HepG2 (cell line): ENCODE data around the gene AUNIP. TPM values are rescaled to one million over a fixed set of nuclear protein-coding genes. Genes with fewer than 3 reads are reported as not detected.

Experiments used
- ATAC-seq: fragments of 200-7000 bp; cut with Tn5 transposase; 3 replicates; pipeline ENCODE4 v1.9.1; 2020; ENCODE audit warnings: mild to moderate bottlenecking, moderate library complexity
- BruUV-seq: library from RNA; stranded (reverse); fragments of 400-500 nt; replicated peaks from 2 replicates; lab custom pipeline; 2021; lab: Mats Ljungman, UMichigan
- CTCF ChIA-PET: fragments of 300-600 bp; formaldehyde crosslinking; extraction: SDS; loops from one replicate; lab custom pipeline; 2021; ENCODE audit warnings: low total read pairs, inconsistent platforms, low intra/inter-chr PET ratio; lab: Yijun Ruan, JAX
- POLR2A ChIA-PET: fragments of 350-600 bp; sonication (Branson Sonifier 250); formaldehyde crosslinking; loops from one replicate; lab custom pipeline; 2020; ENCODE audit warnings: antibody characterized with exemption, inconsistent platforms; lab: Yijun Ruan, JAX
- DNase-seq: peaks from one replicate; pipeline ENCODE4 v3.0.0-alpha.2; 2015; ENCODE audit warnings: low spot score
- FAIRE-seq: peaks from 3 replicates; lab custom pipeline; 2011; peaks lifted over from hg19 to GRCh38; lab: Jason Lieb, UNC
- H2AFZ ChIP-seq: one replicate; pipeline ENCODE4 v1.6.1; 2011; ENCODE audit warnings: low read length, inconsistent platforms
- H3K27ac ChIP-seq: fragments of 300-600 bp; 3 replicates; pipeline ENCODE4 v1.8.0; 2011; ENCODE audit warnings: mixed run types, mild to moderate bottlenecking, mixed read lengths, low read length, inconsistent platforms; ENCODE audit not compliant: insufficient read depth; ENCODE audit errors: extremely low read length
- H3K27me3 ChIP-seq, 2 experiments: fragments of 200-600 bp in 1 of 2; 2 replicates in 1 of 2; 3 replicates in 1 of 2; pipeline versions ENCODE4 v1.6.0 to v1.8.0; 2011; ENCODE audit warnings: low read length in 2 of 2, mild to moderate bottlenecking in 2 of 2, moderate library complexity in 2 of 2, inconsistent platforms in 1 of 2; ENCODE audit not compliant: insufficient read depth in 2 of 2, control insufficient read depth in 1 of 2
- H3K36me3 ChIP-seq, 2 experiments: fragments of 200-600 bp in 1 of 2; replicated peaks in 1 of 2; 2 replicates in 1 of 2; 3 replicates in 1 of 2; pipeline versions ENCODE4 v1.5.1 to v1.8.0; 2011; ENCODE audit warnings: low read length in 2 of 2, inconsistent platforms in 1 of 2; ENCODE audit not compliant: insufficient read depth in 2 of 2, control insufficient read depth in 1 of 2
- H3K4me1 ChIP-seq: 2 replicates; pipeline ENCODE4 v1.5.1; 2012; ENCODE audit warnings: low read length, inconsistent platforms; ENCODE audit not compliant: insufficient read depth
- H3K4me2 ChIP-seq: 2 replicates; pipeline ENCODE4 v1.6.0; 2011; ENCODE audit warnings: low read depth, low read length, inconsistent platforms
- H3K4me3 ChIP-seq, 3 experiments: fragments of 200-600 bp in 1 of 3; sonication (generic), shearing (Covaris generic) in 1 of 3; replicated peaks in 1 of 3; 2 replicates each; pipeline ENCODE4 v1.5.1; 2011 to 2016; ENCODE audit warnings: low read length in 3 of 3, inconsistent platforms in 2 of 3, low read depth in 2 of 3, mild to moderate bottlenecking in 2 of 3, control low read depth in 1 of 3, mixed read lengths in 1 of 3; ENCODE audit not compliant: insufficient read depth in 1 of 3
- H3K79me2 ChIP-seq: one replicate; pipeline ENCODE4 v1.6.1; 2011; ENCODE audit warnings: low read length, inconsistent platforms; ENCODE audit not compliant: insufficient read depth
- H3K9ac ChIP-seq: 2 replicates; pipeline ENCODE4 v1.6.0; 2011; ENCODE audit warnings: mild to moderate bottlenecking, low read depth, low read length, inconsistent platforms; ENCODE audit not compliant: insufficient read depth
- H3K9me3 ChIP-seq: 2 replicates; pipeline ENCODE4 v1.5.1; 2012; ENCODE audit warnings: mild to moderate bottlenecking, low read length
- H4K20me1 ChIP-seq: 2 replicates; pipeline ENCODE4 v1.6.0; 2011; ENCODE audit warnings: inconsistent platforms, mild to moderate bottlenecking, low read length, moderate library complexity; ENCODE audit not compliant: insufficient read depth
- CREB1 ChIP-seq, 2 experiments: fragments of 450-650 bp in 1 of 2; IDR thresholded peaks; 2 replicates each; pipeline ENCODE4 v1.6.1; 2016 to 2017; ENCODE audit warnings: control low read depth in 1 of 2, mild to moderate bottlenecking in 1 of 2, missing compliant biosample characterization in 1 of 2, missing genetic modification characterization in 1 of 2
- FOSL2 ChIP-seq: sonication (generic); formaldehyde crosslinking; IDR thresholded peaks from 2 replicates; pipeline ENCODE4 v1.4.0; 2020; ENCODE audit warnings: missing genetic modification reagents
- FOXK1 ChIP-seq: sonication (generic); formaldehyde crosslinking; IDR thresholded peaks from 2 replicates; pipeline ENCODE4 v1.4.0; 2020; ENCODE audit warnings: low read depth, missing genetic modification reagents, borderline replicate concordance
- HMG20A ChIP-seq: IDR thresholded peaks from 2 replicates; pipeline ENCODE4 v1.6.1; 2016; ENCODE audit warnings: borderline replicate concordance
- MAFF ChIP-seq: IDR thresholded peaks from 2 replicates; pipeline ENCODE4 v1.6.1; 2011; ENCODE audit warnings: low read depth, low read length, improper control_type of control experiment
- MAFK ChIP-seq, 2 experiments: IDR thresholded peaks in 1 of 2; conservative IDR thresholded peaks in 1 of 2; 2 replicates each; pipeline ENCODE4 v1.6.1; 2011; ENCODE audit warnings: improper control_type of control experiment in 2 of 2, low read length in 2 of 2
- NFE2 ChIP-seq: sonication (generic); formaldehyde crosslinking; IDR thresholded peaks from 2 replicates; pipeline ENCODE4 v1.4.0; 2020; ENCODE audit warnings: missing genetic modification reagents
- NFE2L2 ChIP-seq: fragments of 150-350 bp; IDR thresholded peaks from 2 replicates; pipeline ENCODE4 v1.6.1; 2014; ENCODE audit warnings: low read length
- PPARG ChIP-seq: conservative IDR thresholded peaks from 2 replicates; pipeline ENCODE4 v1.6.1; 2016; ENCODE audit warnings: missing biosample characterization, missing genetic modification reagents
- SAP130 ChIP-seq: IDR thresholded peaks from 2 replicates; pipeline ENCODE4 v1.6.1; 2016; ENCODE audit warnings: low read depth
- STAG1 ChIP-seq: sonication (generic); formaldehyde crosslinking; IDR thresholded peaks from 2 replicates; pipeline ENCODE4 v1.4.0; 2020; ENCODE audit warnings: missing genetic modification reagents
- ZNF101 ChIP-seq: sonication (generic); formaldehyde crosslinking; IDR thresholded peaks from 2 replicates; pipeline ENCODE4 v1.4.0; 2020; ENCODE audit warnings: mild to moderate bottlenecking, low read depth, missing genetic modification reagents, borderline replicate concordance
- ZNF331 ChIP-seq: sonication (generic); formaldehyde crosslinking; IDR thresholded peaks from 2 replicates; pipeline ENCODE4 v1.4.0; 2020; ENCODE audit warnings: missing genetic modification reagents
- WGBS: methylation state at CpG from one replicate; pipeline ENCODE4 v1.1.6; 2017; ENCODE audit warnings: low lambda C conversion rate; 5-methylcytosine and 5-hydroxymethylcytosine counted together
- in situ Hi-C: cut with HindIII; loops from 2 replicates; pipeline ENCODE4 v1.10.0; 2017; ENCODE audit warnings: low pct_unique_long_range_greater_than_20kb; ENCODE audit not compliant: extremely low pct_ligation_motif_present
- intact Hi-C: fragments of 100-400 bp; cut with micrococcal nuclease; formaldehyde crosslinking; loops from one replicate; pipeline ENCODE4 v1.10.0; 2022; ENCODE audit not compliant: unreplicated experiment
- polyA plus RNA-seq, 8 experiments: library from polyadenylated mRNA; depleted of rRNA in 3 of 8; stranded (reverse) in 7 of 8; unstranded in 1 of 8; fragments of >200 nt; fragmentation: Illumina TruSeq in 4 of 8; extraction: Trizol in 4 of 8; gene quantifications; 2 replicates each; pipeline versions ENCODE4 v1.2.1 to v1.2.3, GENCODE V29; 2011 to 2016; ENCODE audit warnings: low read depth in 4 of 8, missing spikeins in 1 of 8, mixed read lengths in 1 of 8; ENCODE audit not compliant: insufficient read depth in 1 of 8
- total RNA-seq, 5 experiments: library from RNA; depleted of rRNA; stranded (reverse); fragments of >200 nt; fragmentation: Illumina TruSeq; extraction: Trizol; gene quantifications; 2 replicates each; pipeline ENCODE4 v1.2.3, GENCODE V29; 2016; ENCODE audit warnings: low read depth in 1 of 5
- TF ChIP-seq, protein P1 (sequence below): sonication (generic); formaldehyde crosslinking; IDR thresholded peaks from 2 replicates; pipeline ENCODE4 v1.5.0; 2020; ENCODE audit warnings: mild to moderate bottlenecking, missing genetic modification reagents, moderate library complexity
- TF ChIP-seq, protein P2 (sequence below): IDR thresholded peaks from 2 replicates; pipeline ENCODE4 v1.6.1; 2012; ENCODE audit warnings: low read depth, low read length, improper control_type of control experiment

The AUNIP gene
- total and polyA plus RNA-seq, 2 of the 13 experiments (the other 11 are each of a cell fraction or from before 2014, with no cell fraction given): 3.8 to 12.3 TPM

DNA sequence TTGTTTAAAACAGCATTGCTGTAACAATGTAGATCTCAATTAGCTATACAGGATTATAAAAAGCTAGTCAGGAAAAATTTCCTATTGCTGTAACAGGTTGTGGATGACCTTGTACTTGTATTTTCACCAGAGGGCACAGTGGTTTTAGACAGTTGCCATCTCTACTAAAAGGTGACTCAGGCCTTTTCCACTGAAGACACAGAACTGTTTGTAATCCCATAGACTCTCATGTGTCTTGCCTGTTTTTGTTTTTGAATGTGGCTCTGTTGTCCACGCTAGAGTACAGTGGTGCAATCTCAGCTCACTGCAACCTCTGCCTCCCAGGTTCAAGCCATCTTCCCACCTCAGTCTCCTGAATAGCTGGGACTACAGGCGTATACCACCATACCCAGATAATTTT, 33.7 kb downstream of the AUNIP start:
- no peak for FAIRE-seq
- ChIA-PET CTCF (no interaction called here), POLR2A (no interaction called here)
- Histone ChIP-seq H3K27me3 (no peaks in the 10 kb centered on the region), H2AFZ (no peak overlapping the region), H3K4me2 (no peak overlapping the region), H4K20me1 (peaks cover 8% of the 10 kb centered on the region), H3K27ac (peak overlapping the region; percentile 19), H3K4me1 (peaks cover 30% of the 10 kb centered on the region), H3K9ac (no peak overlapping the region), H3K9me3 (no peaks in the 10 kb centered on the region), H3K36me3 (peaks cover 18 to 51% of the 10 kb centered on the region in 2 experiments), H3K79me2 (peaks cover 22% of the 10 kb centered on the region), H3K4me3 (no peak overlapping the region)
- intact Hi-C loops: no loop called here
- peak; percentile 58 for DNase-seq
- 0 out of 2 replicates have a peak, but pooled peaks have one; percentile 8 for TF ChIP-seq FOXK1 (CRISPR knock-in tag)
- TF ChIP-seq NFE2L2: peak; percentile 61; the same call in 1 of the 2 replicates
- TF ChIP-seq STAG1 (CRISPR knock-in tag): 0 out of 2 replicates have a peak, but pooled peaks have one; percentile 13
- TF ChIP-seq MAFK (conservative IDR thresholded peaks at IDR 0.05 in 1 of 2, IDR thresholded peaks at IDR 0.05 in 1 of 2; ENCODE audit: low read length in 2 of 2): peak; percentile 26 to 63; a peak in 1 of 4 replicates
- TF ChIP-seq, protein P1, sequence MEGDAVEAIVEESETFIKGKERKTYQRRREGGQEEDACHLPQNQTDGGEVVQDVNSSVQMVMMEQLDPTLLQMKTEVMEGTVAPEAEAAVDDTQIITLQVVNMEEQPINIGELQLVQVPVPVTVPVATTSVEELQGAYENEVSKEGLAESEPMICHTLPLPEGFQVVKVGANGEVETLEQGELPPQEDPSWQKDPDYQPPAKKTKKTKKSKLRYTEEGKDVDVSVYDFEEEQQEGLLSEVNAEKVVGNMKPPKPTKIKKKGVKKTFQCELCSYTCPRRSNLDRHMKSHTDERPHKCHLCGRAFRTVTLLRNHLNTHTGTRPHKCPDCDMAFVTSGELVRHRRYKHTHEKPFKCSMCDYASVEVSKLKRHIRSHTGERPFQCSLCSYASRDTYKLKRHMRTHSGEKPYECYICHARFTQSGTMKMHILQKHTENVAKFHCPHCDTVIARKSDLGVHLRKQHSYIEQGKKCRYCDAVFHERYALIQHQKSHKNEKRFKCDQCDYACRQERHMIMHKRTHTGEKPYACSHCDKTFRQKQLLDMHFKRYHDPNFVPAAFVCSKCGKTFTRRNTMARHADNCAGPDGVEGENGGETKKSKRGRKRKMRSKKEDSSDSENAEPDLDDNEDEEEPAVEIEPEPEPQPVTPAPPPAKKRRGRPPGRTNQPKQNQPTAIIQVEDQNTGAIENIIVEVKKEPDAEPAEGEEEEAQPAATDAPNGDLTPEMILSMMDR (CRISPR knock-in tag): peak; percentile 32; the same call in 1 of the 2 replicates
- peak; percentile 52 for TF ChIP-seq SAP130 (CRISPR knock-in tag)
- TF ChIP-seq, protein P2, sequence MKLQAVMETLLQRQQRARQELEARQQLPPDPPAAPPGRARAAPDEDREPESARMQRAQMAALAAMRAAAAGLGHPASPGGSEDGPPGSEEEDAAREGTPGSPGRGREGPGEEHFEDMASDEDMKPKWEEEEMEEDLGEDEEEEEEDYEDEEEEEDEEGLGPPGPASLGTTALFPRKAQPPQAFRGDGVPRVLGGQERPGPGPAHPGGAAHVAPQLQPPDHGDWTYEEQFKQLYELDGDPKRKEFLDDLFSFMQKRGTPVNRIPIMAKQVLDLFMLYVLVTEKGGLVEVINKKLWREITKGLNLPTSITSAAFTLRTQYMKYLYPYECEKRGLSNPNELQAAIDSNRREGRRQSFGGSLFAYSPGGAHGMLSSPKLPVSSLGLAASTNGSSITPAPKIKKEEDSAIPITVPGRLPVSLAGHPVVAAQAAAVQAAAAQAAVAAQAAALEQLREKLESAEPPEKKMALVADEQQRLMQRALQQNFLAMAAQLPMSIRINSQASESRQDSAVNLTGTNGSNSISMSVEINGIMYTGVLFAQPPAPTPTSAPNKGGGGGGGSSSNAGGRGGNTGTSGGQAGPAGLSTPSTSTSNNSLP: no peak
- TF ChIP-seq ZNF331 (CRISPR knock-in tag): no peak
- peak; percentile 51; the same call in 1 of the 2 replicates for TF ChIP-seq NFE2 (CRISPR knock-in tag)
- 0 out of 2 replicates have a peak, but pooled peaks have one; percentile 9 for TF ChIP-seq PPARG (CRISPR knock-in tag)
- TF ChIP-seq ZNF101 (CRISPR knock-in tag): no peak
- no peak for TF ChIP-seq CREB1 (IDR thresholded peaks at IDR 0.05)
- TF ChIP-seq CREB1 (CRISPR knock-in tag; IDR thresholded peaks at IDR 0.05): peak; percentile 14; the same call in 1 of the 2 replicates
- TF ChIP-seq HMG20A (CRISPR knock-in tag): peak; percentile 48; the same call in 1 of the 2 replicates
- peak; percentile 32; the same call in 1 of the 2 replicates for TF ChIP-seq FOSL2 (CRISPR knock-in tag)
- peak; percentile 43; the same call in 1 of the 2 replicates for TF ChIP-seq MAFF
- 79% methylated on average over 2 of the region's 2 CpGs for WGBS
- in situ Hi-C loops: loop anchor here (10.0 kb wide), 1 partner anchor 169 kb away; the partner anchor contains the start of gene PAFAH2
- no TSS peak for BruUV-seq
- ATAC-seq: no peak
